HEK293T (cell line): Measurements from ENCODE around the gene ZNF317.

Source experiments
- CTCF ChIA-PET: fragments of 350-600 bp; formaldehyde crosslinking; extraction: SDS; loops from one replicate; lab custom pipeline; 2021; ENCODE audit warnings: antibody characterized with exemption, inconsistent platforms; lab: Yijun Ruan, JAX
- POLR2A ChIA-PET: fragments of 350-600 bp; formaldehyde crosslinking; extraction: SDS; loops from one replicate; lab custom pipeline; 2020; ENCODE audit warnings: antibody characterized with exemption, inconsistent platforms; lab: Yijun Ruan, JAX
- DNase-seq: peaks from one replicate; pipeline ENCODE4 v3.0.0; 2012; ENCODE audit warnings: mixed read lengths; ENCODE audit errors: extremely low spot score
- ARNT ChIP-seq: fragments of 450-650 bp; IDR thresholded peaks from 2 replicates; pipeline ENCODE4 v1.6.1; 2017; ENCODE audit warnings: mild to moderate bottlenecking
- BHLHE40 ChIP-seq: fragments of 450-650 bp; IDR thresholded peaks from 2 replicates; pipeline ENCODE4 v1.6.1; 2016; ENCODE audit warnings: mild to moderate bottlenecking, moderate library complexity, borderline replicate concordance
- CTBP1 ChIP-seq: fragments of 450-650 bp; IDR thresholded peaks from 2 replicates; pipeline ENCODE4 v1.6.1; 2016; ENCODE audit warnings: borderline replicate concordance
- ELF4 ChIP-seq: fragments of 450-650 bp; IDR thresholded peaks from 2 replicates; pipeline ENCODE4 v1.6.1; 2017; ENCODE audit warnings: antibody characterized with exemption
- FOXA1 ChIP-seq: fragments of 450-650 bp; IDR thresholded peaks from 2 replicates; pipeline ENCODE4 v1.6.1; 2016; ENCODE audit warnings: mild to moderate bottlenecking
- FOXK2 ChIP-seq: fragments of 450-650 bp; IDR thresholded peaks from 2 replicates; pipeline ENCODE4 v1.6.1; 2016; ENCODE audit warnings: mild to moderate bottlenecking
- FOXM1 ChIP-seq: fragments of 450-650 bp; IDR thresholded peaks from 2 replicates; pipeline ENCODE4 v1.6.1; 2017; ENCODE audit warnings: mild to moderate bottlenecking, borderline replicate concordance
- HDGF ChIP-seq: fragments of 450-650 bp; IDR thresholded peaks from 2 replicates; pipeline ENCODE4 v1.6.1; 2017; ENCODE audit warnings: antibody characterized with exemption, borderline replicate concordance
- L3MBTL2 ChIP-seq: fragments of 450-650 bp; conservative IDR thresholded peaks from 2 replicates; pipeline ENCODE4 v1.6.1; 2016; ENCODE audit warnings: mild to moderate bottlenecking
- LEF1 ChIP-seq: fragments of 450-650 bp; IDR thresholded peaks from 2 replicates; pipeline ENCODE4 v1.6.1; 2017; ENCODE audit warnings: mild to moderate bottlenecking, borderline replicate concordance
- NFRKB ChIP-seq: fragments of 450-650 bp; IDR thresholded peaks from 2 replicates; pipeline ENCODE4 v1.6.1; 2016; ENCODE audit warnings: mild to moderate bottlenecking, moderate library complexity
- PKNOX1 ChIP-seq: fragments of 450-650 bp; IDR thresholded peaks from 2 replicates; pipeline ENCODE4 v1.6.1; 2016
- SP1 ChIP-seq: fragments of 450-650 bp; IDR thresholded peaks from 2 replicates; pipeline ENCODE4 v1.6.1; 2017
- SUZ12 ChIP-seq: fragments of 450-650 bp; IDR thresholded peaks from 2 replicates; pipeline ENCODE4 v1.6.1; 2016; ENCODE audit warnings: mild to moderate bottlenecking
- TARDBP ChIP-seq: fragments of 450-650 bp; IDR thresholded peaks from 2 replicates; pipeline ENCODE4 v1.6.1; 2016
- ZNF384 ChIP-seq: fragments of 450-650 bp; IDR thresholded peaks from 2 replicates; pipeline ENCODE4 v1.6.1; 2016

The ZNF317 gene

GRCh38 chr19:9148697-9149096, 8.5 kb downstream of the ZNF317 start:
- CTCF ChIA-PET, result no interaction called here
- no peak for TF ChIP-seq CTBP1
- no peak for TF ChIP-seq LEF1
- no peak for TF ChIP-seq BHLHE40
- TF ChIP-seq FOXM1, result no peak
- no peak for TF ChIP-seq L3MBTL2
- no peak for TF ChIP-seq NFRKB
- no peak for TF ChIP-seq HDGF
- no peak for TF ChIP-seq FOXK2
- TF ChIP-seq TARDBP, result no peak
- no peak for TF ChIP-seq SUZ12
- DNase-seq, result no peak
- POLR2A ChIA-PET, result no interaction called here

DNA sequence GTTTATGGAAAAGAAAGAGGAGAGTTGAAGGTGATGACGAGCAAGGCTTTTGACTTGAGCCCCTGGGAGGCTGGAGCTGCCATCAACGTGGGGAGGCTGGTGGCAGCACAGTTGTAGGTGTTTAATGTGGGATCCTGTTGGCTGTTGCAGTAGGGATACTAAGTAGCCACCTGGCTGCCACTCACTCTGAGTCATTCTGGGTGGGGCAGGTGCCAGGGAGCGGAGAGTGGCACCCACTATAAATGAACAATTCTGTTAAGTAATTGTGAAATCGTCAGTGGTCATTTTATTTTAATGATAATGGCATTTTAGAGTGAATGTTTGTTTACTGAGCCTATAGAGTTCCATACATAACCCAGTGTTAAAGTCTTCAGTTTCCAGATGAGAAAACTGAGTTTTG, 9.8 kb downstream of the ZNF317 start:
- CTCF ChIA-PET, result no interaction called here

GRCh38 chr19:9150650-9151049, 10.5 kb downstream of the ZNF317 start:
- ChIA-PET CTCF (no interaction called here), POLR2A (no interaction called here)

More for the DNA sequence above, 9.8 kb downstream of the ZNF317 start:
- no peak for DNase-seq
- POLR2A ChIA-PET, result no interaction called here
- no peak for TF ChIP-seq FOXK2
- TF ChIP-seq FOXM1, result no peak

DNA sequence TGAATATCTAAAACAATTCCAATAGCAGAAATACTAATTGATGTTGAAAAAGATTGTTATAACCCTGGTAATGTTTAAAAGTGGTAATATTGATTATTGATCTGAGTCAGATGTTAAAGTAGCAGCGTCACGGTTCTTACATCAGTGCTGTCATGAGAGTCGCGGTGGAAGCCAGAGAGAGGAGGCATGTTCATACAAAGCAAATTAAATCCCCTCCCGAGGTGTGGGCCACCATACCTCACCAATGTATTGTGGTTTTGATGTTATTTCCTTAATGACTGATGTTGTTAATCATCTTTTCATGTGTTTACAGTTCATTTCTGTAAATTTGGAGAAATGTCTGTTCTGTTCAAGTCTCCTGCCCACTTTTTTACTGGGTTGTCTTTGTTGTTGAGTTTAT, 11.2 kb downstream of the ZNF317 start:
- DNase-seq, result no peak
- ChIA-PET CTCF (no interaction called here), POLR2A (no interaction called here)
- TF ChIP-seq ZNF384 (no peak), ARNT (no peak), ELF4 (no peak), FOXA1 (no peak), L3MBTL2 (no peak), PKNOX1 (no peak), SUZ12 (no peak), FOXM1 (no peak), HDGF (no peak), LEF1 (no peak), BHLHE40 (no peak), CTBP1 (no peak), NFRKB (no peak), TARDBP (no peak), SP1 (no peak), FOXK2 (no peak)

More at GRCh38 chr19:9150650-9151049, 10.5 kb downstream of the ZNF317 start:
- TF ChIP-seq ZNF384 (no peak), NFRKB (no peak), L3MBTL2 (no peak), TARDBP (no peak), FOXA1 (no peak), ARNT (no peak), FOXM1 (no peak), FOXK2 (no peak), PKNOX1 (no peak)
- DNase-seq, result no peak

DNA sequence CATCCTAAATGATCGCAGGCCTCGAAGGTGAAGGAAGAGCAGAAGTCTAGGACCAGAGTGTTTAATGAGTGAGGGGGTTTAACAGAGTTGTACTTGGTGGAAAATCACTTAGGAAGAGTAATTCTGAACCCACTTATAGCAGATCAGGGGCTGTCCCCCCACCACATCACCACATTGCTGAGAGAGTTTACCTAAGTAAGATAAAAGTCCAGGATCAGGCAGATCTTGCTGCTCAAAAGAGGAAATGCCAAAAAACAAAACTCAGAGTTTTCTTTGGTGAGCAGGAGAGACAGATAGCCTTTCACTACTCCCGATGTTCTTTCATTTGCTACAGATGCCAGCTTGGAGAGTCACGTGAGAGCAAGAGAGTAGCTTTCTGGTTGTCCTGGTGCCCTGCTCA, 15.4 kb downstream of the ZNF317 start:
- ChIA-PET POLR2A (no interaction called here), CTCF (no interaction called here)
- no peak for TF ChIP-seq TARDBP
- TF ChIP-seq ELF4, result no peak
- no peak for TF ChIP-seq HDGF
- TF ChIP-seq BHLHE40, result no peak
- no peak for TF ChIP-seq ZNF384
- no peak for TF ChIP-seq FOXA1
- no peak for TF ChIP-seq L3MBTL2
- no peak for TF ChIP-seq CTBP1
- TF ChIP-seq PKNOX1, result no peak
- no peak for TF ChIP-seq SP1
- DNase-seq, result no peak

DNA sequence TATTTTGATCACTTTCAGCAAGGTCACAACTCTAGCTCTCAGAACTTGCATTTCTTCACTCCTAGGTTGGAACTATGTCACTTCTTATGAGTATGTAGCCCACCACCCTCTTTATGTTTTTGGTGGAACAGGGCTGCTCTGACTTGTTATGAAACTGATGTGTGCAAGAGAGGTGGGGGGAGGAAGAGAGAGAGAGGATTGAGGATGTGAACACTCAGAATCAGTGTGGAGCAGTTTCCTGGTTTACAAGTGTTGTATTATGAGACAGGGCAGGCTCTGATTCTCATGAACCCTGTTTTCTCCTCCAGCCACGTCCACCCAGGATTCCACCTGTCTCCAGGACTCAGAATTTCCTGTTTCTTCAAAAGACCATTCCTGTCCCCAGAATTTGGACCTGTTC, 16.1 kb downstream of the ZNF317 start:
- POLR2A ChIA-PET, result no interaction called here

GRCh38 chr19:9159891-9160290, 19.7 kb downstream of the ZNF317 start:
- no peak for DNase-seq
- TF ChIP-seq PKNOX1 (no peak), FOXK2 (no peak), SUZ12 (no peak), HDGF (no peak), TARDBP (no peak)
- ChIA-PET CTCF (no interaction called here), POLR2A (no interaction called here)

More for the DNA sequence above, 16.1 kb downstream of the ZNF317 start:
- TF ChIP-seq BHLHE40, result no peak
- no peak for TF ChIP-seq ARNT
- TF ChIP-seq FOXK2, result no peak
- no peak for TF ChIP-seq TARDBP
- TF ChIP-seq L3MBTL2, result no peak
- no peak for TF ChIP-seq FOXM1
- TF ChIP-seq CTBP1, result no peak
- no peak for TF ChIP-seq SUZ12
- no peak for TF ChIP-seq SP1
- CTCF ChIA-PET, result no interaction called here
- DNase-seq, result no peak
